Raji (cell line): Measurements from ENCODE around the gene RELB.

Source experiments
- POLR2A ChIP-seq: IDR thresholded peaks from 2 replicates; pipeline ENCODE4 v1.6.1; 2011; ENCODE audit warnings: low read depth, low read length, control low read depth; ENCODE audit not compliant: insufficient read depth

RELB gene

DNA sequence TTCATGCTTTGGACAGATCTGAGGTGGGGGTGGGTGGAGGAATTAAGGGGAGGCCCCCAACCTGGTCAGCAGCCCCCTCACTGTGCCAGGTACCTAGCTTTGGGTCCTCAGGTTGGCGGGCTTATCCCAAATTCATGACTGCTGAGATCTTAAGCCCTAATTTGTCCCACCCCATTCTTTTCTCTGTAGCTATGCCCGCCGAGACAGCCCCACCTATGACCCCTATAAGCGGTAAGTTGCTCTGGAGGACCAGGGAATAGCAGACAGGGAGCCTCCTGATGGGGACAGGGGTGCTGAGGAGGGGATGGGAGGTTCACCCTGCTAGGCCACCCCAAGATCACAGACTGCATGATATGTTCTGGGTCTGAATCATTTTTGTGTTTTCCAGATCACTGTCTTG lies 60.7 kb downstream of the RELB start:
- no peak for TF ChIP-seq POLR2A

DNA sequence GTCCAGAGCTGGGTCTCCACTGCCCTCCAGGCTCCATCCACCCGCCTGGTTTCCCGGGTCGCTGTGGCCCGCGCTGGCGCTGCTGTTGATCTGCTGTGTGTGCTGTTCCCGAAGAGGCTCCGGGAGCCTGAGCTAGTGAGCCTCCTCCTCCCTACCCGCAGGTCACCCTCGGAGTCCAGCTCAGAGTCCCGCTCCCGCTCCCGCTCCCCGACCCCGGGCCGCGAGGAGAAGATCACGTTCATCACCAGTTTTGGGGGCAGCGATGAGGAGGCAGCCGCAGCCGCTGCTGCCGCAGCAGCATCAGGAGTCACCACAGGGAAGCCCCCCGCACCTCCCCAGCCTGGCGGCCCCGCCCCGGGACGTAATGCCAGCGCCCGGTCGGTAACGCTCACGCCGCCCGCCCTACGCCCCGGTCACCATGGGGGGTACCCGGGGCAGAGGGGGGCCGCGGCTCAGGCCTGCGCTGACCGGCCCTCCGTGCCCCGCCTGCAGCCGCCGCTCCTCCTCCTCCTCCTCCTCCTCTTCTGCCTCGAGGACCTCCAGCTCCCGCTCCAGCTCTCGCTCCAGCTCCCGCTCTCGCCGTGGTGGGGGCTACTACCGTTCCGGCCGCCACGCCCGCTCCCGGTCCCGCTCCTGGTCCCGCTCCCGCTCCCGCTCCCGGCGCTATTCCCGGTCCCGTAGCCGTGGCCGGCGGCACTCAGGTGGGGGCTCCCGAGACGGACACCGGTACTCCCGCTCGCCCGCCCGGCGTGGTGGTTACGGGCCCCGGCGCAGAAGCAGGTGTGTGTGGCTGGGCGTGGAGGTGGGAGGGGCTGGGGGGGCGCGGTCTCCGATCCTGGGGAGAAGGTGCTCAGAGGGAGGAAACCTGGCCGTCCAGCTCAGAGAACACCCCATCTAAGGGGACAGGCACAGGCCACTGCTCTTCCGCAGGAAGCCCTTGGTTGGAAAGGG lies 62.9 kb downstream of the RELB start:
- TF ChIP-seq POLR2A, result no peak

DNA sequence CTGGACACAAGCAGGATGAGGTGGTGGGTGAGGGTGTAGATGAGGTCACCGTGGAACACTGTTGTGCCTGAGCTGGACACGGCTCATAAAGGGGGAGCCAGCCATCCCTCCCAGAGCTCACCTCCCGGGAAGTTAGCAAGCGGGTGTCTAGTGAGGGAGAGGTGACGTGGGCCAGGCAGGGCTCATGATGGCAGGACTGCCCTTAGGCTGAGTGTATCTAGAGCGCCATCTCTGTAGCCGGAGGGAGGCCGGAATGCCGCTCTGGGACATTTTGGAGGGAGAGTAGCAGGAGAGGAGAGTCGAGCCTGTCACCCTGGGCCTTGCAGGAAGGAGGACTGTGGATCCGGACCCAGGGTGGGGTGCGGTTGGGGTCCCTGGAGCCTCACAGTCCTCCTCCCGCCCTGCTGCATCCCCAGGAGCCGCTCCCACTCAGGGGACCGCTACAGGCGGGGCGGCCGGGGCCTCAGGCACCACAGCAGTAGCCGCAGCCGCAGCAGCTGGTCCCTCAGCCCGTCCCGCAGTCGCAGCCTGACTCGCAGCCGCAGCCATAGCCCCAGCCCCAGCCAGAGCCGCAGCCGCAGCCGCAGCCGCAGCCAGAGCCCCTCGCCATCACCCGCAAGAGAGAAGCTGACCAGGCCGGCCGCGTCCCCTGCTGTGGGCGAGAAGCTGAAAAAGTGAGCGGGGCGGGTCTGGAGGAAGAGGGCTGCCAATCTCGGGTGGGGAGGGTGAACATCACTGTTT lies 65.8 kb downstream of the RELB start:
- TF ChIP-seq POLR2A, result no peak

DNA sequence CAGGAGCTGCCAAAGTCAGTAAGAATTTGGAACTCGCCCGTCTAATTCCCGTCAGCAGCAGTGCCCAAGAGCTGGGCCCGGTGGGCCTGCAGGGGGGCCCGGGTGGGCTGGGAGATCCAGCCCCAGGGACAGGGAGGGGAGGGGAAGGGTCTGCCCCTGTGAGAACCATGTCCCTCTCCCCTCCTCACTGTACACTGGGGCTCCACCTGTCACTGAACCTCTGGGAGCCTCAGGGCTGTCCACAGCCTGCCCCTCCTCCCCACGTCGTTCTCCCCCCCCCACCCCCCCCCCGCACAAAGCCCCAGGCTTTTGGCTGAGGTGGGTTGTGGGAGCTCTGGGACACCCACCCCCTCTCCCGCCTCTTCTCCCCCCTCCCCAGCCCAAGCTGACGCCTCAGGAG lies 66.8 kb downstream of the RELB start:
- TF ChIP-seq POLR2A, result no peak

DNA sequence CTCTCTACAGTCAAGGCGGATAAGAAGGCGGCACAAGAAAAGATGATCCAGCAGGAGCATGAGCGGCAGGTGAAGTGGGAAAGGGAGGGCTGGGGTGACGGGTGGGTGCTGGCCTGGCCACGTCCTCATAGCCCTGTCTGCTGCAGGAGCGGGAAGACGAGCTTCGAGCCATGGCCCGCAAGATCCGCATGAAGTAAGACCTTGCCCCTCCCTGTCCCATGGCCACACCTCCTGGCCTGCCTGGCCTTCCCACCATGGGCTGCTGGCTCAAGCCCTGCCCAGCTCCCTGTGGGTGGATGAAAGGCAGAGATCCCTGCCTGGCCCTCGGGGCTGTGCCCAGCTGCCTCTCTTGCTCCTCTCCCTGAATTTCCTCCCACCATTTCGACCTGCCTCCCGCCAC lies 67.8 kb downstream of the RELB start:
- TF ChIP-seq POLR2A, result no peak

- no peak for TF ChIP-seq POLR2A
These were observed 69.0 kb downstream of the RELB start for GRCh38 chr19:45070214-45070613.

- TF ChIP-seq POLR2A, result no peak
These were observed 69.7 kb downstream of the RELB start for GRCh38 chr19:45070861-45071544.

- TF ChIP-seq POLR2A, result no peak
These were observed 70.3 kb downstream of the RELB start for GRCh38 chr19:45071545-45071938.

DNA sequence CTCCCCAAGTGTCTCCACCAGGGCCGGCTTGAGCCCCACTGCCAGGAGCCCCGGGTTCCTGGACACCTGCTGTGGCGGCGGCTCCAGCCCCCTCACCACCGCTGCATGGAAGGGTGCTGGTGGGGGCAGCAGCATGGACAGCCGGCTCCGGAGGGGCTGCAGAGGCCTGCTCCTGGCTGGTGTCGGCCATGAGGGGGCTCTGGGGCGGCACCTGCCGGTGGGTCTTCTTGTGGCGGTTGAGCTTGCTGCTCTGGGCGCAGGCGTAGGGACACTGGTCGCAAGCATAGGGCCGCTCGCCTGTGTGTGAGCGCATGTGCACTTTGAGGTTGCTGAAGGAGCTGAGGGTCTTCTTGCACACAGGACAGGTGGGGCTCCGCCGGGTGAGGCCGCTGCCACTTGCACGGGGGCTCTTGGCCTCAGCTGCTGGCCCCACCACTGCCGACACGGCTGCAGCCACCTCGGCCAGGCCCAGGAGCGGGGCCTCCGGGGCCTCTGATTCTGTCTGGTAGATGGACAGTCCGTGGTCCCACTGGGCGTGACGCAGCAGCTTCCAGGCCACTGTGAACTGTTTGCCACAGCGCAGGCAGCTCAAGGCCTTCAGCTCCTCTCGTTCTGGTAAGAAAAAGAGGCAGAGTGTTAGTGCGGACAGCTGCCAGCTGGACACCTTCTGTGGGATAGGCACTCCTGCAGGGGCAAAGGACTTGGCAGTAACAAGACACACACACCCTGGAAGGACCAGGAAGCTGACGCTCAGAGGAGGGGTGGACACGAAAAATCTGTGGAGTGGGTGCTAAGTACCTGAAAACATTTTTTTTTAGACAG lies 70.9 kb downstream of the RELB start:
- TF ChIP-seq POLR2A, result no peak

GRCh38 chr19:45074744-45075300 lies 73.6 kb downstream of the RELB start:
- no peak for TF ChIP-seq POLR2A

GRCh38 chr19:45075301-45076028 lies 74.2 kb downstream of the RELB start:
- peak; percentile 77 for TF ChIP-seq POLR2A

DNA sequence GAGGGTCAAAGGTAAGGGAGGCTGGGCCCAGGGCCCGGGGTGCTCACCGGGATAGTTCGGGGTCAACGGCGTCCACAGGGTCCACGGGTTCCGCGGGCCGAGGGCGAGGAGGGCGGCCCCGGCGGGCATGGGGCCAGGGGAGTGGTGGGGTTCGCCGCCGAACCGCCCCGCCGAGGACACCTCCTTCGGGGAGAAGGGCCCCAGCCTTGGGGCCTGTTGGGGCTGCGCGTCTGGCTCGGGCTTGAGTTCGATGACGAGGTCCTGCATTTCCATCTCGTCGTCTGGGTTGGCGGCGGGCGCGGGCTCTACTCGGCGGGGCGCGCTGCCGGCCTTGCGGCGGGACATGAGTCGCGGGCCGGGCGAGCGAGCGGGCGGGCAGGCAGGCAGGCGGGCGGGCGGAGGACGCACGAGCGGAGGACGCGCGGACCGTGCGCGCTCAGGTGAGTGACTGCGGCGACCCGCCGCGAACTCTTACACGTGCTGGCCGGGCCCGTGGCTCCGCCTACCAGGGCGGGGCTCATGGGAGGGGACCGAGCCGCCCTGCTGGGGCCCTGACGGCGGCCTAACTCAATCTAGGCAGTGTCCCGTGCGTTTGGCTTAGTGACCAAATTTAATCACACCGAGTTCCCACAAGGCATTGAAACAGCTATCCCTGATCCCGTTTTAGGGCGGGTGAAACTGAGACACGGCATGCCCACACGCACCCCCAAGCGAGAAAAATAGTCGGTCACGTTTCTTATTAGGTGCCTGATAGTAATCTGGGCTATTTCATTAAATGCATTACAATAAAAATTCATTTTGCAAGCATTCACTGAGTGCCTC lies 75.0 kb downstream of the RELB start, which contains the start of gene ZNF296:
TSS of gene ZNF296 (minus strand) at position 450 of the 822 bp plus-strand sequence. CDS start at position 345, 105 bp downstream.
- TF ChIP-seq POLR2A, result peak; percentile 97

GRCh38 chr19:45076851-45077730 lies 75.8 kb downstream of the RELB start:
- TF ChIP-seq POLR2A, result no peak
